ENCODE data around the gene BCL11B. TPM values are rescaled to one million over a fixed set of nuclear protein-coding genes. Genes with fewer than 3 reads are reported as not detected.

BCL11B gene
- total and polyA plus RNA-seq, 2 experiments from 2014 or later, result 0.28 to 3.2 TPM

- Histone ChIP-seq H3K9me2 (replicated peaks; ENCODE audit: insufficient read depth) (no peaks in the 10 kb centered on the region), H3K27ac (no peak overlapping the region), H3K27me3 (no peaks in the 10 kb centered on the region), H3K4me2 (no peak overlapping the region), H3K4me3 (no peak overlapping the region), H3K79me2 (no peaks in the 10 kb centered on the region), H2AFZ (no peak overlapping the region), H4K20me1 (ENCODE audit: insufficient read depth, poor library complexity, severe bottlenecking) (no peaks in the 10 kb centered on the region), H3K4me1 (ENCODE audit: insufficient read depth) (peaks cover 3% of the 10 kb centered on the region), H3K36me3 (replicated peaks; ENCODE audit: insufficient read depth, low read depth) (no peaks in the 10 kb centered on the region), H3K9me3 (ENCODE audit: low read depth) (no peaks in the 10 kb centered on the region)
- TF ChIP-seq CTCF (IDR thresholded peaks at IDR 0.05; ENCODE audit: poor library complexity) (no peak), EZH2phosphoT487 (IDR thresholded peaks at IDR 0.05; ENCODE audit: low read depth, severe bottlenecking, unreplicated experiment) (no peak), EZH2 (IDR thresholded peaks at IDR 0.05; ENCODE audit: borderline replicate concordance) (no peak)
- 99% methylated on average over 89 of the region's 95 CpGs for WGBS (ENCODE audit: low lambda C conversion rate, missing lambda C conversion rate)
- DNase-seq (ENCODE audit: low spot score), result no peak
Observed at GRCh38 chr14:99175331-99176155, 96.5 kb downstream of the BCL11B start.

DNA sequence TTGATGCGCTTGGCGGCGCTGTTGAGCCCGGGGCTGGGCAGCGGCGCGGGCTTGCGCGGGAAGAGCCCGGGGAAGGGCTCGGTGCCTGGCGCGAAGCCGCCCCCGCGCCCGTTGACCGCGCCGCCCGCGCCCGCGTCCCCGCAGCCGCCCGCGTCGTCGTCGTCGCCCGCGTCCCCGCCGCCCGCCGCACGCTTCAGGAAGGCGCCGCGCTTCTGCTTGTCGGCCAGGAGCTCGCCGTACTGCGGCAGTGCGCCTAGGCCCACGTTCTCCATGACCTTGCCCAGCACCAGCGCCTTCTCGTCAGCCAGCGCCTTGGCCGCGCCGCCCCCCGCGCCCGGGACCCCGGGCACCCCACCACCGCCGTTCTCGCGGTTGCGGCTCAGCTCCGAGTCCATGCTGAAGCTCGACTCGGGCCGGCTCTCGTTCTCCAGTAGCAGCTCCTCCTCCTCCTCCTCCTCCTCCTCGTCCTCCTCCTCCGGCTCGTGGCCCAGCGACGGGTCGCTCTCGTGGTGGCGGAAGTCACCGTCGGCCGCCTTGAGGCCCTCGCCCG is 97.2 kb downstream of the BCL11B start:
- TF ChIP-seq EZH2phosphoT487 (IDR thresholded peaks at IDR 0.05; ENCODE audit: low read depth, severe bottlenecking, unreplicated experiment), result no peak
- no peak for TF ChIP-seq EZH2 (IDR thresholded peaks at IDR 0.05; ENCODE audit: borderline replicate concordance)
- no peak for TF ChIP-seq CTCF (IDR thresholded peaks at IDR 0.05; ENCODE audit: poor library complexity)
- no peak for DNase-seq (ENCODE audit: low spot score)

GRCh38 chr14:99174081-99174769 is 97.8 kb downstream of the BCL11B start:
- Histone ChIP-seq H4K20me1 (ENCODE audit: insufficient read depth, poor library complexity, severe bottlenecking) (no peaks in the 10 kb centered on the region), H3K4me3 (no peak overlapping the region), H3K27ac (no peak overlapping the region), H3K4me2 (no peak overlapping the region), H3K9me3 (ENCODE audit: low read depth) (no peaks in the 10 kb centered on the region), H3K36me3 (replicated peaks; ENCODE audit: insufficient read depth, low read depth) (no peaks in the 10 kb centered on the region), H3K9me2 (replicated peaks; ENCODE audit: insufficient read depth) (no peaks in the 10 kb centered on the region), H3K79me2 (no peaks in the 10 kb centered on the region), H3K4me1 (ENCODE audit: insufficient read depth) (peaks cover 9% of the 10 kb centered on the region), H3K27me3 (no peaks in the 10 kb centered on the region), H2AFZ (no peak overlapping the region)
- 98% methylated on average over 53 of the region's 79 CpGs for WGBS (ENCODE audit: low lambda C conversion rate, missing lambda C conversion rate)
- no peak for TF ChIP-seq EZH2 (IDR thresholded peaks at IDR 0.05; ENCODE audit: borderline replicate concordance)
- no peak for TF ChIP-seq EZH2phosphoT487 (IDR thresholded peaks at IDR 0.05; ENCODE audit: low read depth, severe bottlenecking, unreplicated experiment)
- no peak for TF ChIP-seq CTCF (IDR thresholded peaks at IDR 0.05; ENCODE audit: poor library complexity)
- no peak for DNase-seq (ENCODE audit: low spot score)

More for the DNA sequence above, 97.2 kb downstream of the BCL11B start:
- Histone ChIP-seq H3K4me2 (no peak overlapping the region), H3K27me3 (no peaks in the 10 kb centered on the region), H3K36me3 (replicated peaks; ENCODE audit: insufficient read depth, low read depth) (no peaks in the 10 kb centered on the region), H4K20me1 (ENCODE audit: insufficient read depth, poor library complexity, severe bottlenecking) (no peaks in the 10 kb centered on the region), H3K4me3 (no peak overlapping the region), H3K4me1 (ENCODE audit: insufficient read depth) (peaks cover 3% of the 10 kb centered on the region), H3K9me3 (ENCODE audit: low read depth) (no peaks in the 10 kb centered on the region), H3K9me2 (replicated peaks; ENCODE audit: insufficient read depth) (no peaks in the 10 kb centered on the region), H3K27ac (no peak overlapping the region), H3K79me2 (no peaks in the 10 kb centered on the region), H2AFZ (no peak overlapping the region)
- WGBS (ENCODE audit: low lambda C conversion rate, missing lambda C conversion rate), result 97% methylated on average over 25 of the region's 81 CpGs
